Testis (tissue), 2 donors: ENCODE data around the gene EBF4.

Experiments
- CTCF ChIP-seq, 3 experiments: fragments of 450-650 bp in 2 of 3; fragments of 200-600 bp in 1 of 3; sonication (generic) in 1 of 3; IDR thresholded peaks; one replicate each; pipeline ENCODE4 v1.5.1; 2016 to 2019; ENCODE audit warnings: antibody characterized with exemption in 3 of 3, mild to moderate bottlenecking in 2 of 3, moderate library complexity in 1 of 3
- POLR2A ChIP-seq: fragments of 450-650 bp; IDR thresholded peaks from one replicate; pipeline ENCODE4 v1.6.1; 2017; ENCODE audit warnings: antibody characterized with exemption, mild to moderate bottlenecking, moderate library complexity

GRCh38 chr20:2693286-2694007 is 867 bp downstream of the EBF4 start:
- TF ChIP-seq CTCF (IDR thresholded peaks at IDR 0.05) (no peak), POLR2A (no peak)
